ENCODE measurements around the gene IMPACT. TPM values are rescaled to one million over a fixed set of nuclear protein-coding genes. Genes with fewer than 3 reads are reported as not detected.

The IMPACT gene
- polyA plus RNA-seq, 2 of the 4 experiments (the other 2 are of a cell fraction), result 10.9 to 27.1 TPM

- TF ChIP-seq POLR2A (IDR thresholded peaks at IDR 0.05; ENCODE audit: low read length), result no peak
- no peak for TF ChIP-seq FOSB (CRISPR knock-in tag; IDR thresholded peaks at IDR 0.05)
- TF ChIP-seq RCOR1 (IDR thresholded peaks at IDR 0.05; ENCODE audit: low read depth, low read length), result no peak
- TF ChIP-seq HOXA7 (CRISPR knock-in tag; IDR thresholded peaks at IDR 0.05), result no peak
- no peak for TF ChIP-seq TFCP2L1 (CRISPR knock-in tag; IDR thresholded peaks at IDR 0.05)
- TF ChIP-seq, protein P1, sequence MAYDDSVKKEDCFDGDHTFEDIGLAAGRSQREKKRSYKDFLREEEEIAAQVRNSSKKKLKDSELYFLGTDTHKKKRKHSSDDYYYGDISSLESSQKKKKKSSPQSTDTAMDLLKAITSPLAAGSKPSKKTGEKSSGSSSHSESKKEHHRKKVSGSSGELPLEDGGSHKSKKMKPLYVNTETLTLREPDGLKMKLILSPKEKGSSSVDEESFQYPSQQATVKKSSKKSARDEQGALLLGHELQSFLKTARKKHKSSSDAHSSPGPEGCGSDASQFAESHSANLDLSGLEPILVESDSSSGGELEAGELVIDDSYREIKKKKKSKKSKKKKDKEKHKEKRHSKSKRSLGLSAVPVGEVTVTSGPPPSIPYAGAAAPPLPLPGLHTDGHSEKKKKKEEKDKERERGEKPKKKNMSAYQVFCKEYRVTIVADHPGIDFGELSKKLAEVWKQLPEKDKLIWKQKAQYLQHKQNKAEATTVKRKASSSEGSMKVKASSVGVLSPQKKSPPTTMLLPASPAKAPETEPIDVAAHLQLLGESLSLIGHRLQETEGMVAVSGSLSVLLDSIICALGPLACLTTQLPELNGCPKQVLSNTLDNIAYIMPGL (CRISPR knock-in tag; IDR thresholded peaks at IDR 0.05; ENCODE audit: borderline replicate concordance), result no peak
- no peak for TF ChIP-seq CHD4 (IDR thresholded peaks at IDR 0.05; ENCODE audit: borderline replicate concordance)
- no peak for TF ChIP-seq HEYL (CRISPR knock-in tag; IDR thresholded peaks at IDR 0.05)
- TF ChIP-seq HDAC2 (IDR thresholded peaks at IDR 0.05), result no peak
- no peak for TF ChIP-seq HES2 (IDR thresholded peaks at IDR 0.05)
- TF ChIP-seq, protein P2, sequence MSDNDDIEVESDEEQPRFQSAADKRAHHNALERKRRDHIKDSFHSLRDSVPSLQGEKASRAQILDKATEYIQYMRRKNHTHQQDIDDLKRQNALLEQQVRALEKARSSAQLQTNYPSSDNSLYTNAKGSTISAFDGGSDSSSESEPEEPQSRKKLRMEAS (IDR thresholded peaks at IDR 0.05), result no peak
- no peak for TF ChIP-seq ZC3H11A (IDR thresholded peaks at IDR 0.05)
- TF ChIP-seq EHF (CRISPR knock-in tag; IDR thresholded peaks at IDR 0.05), result no peak
- TF ChIP-seq EP300 (IDR thresholded peaks at IDR 0.05), result no peak
- TF ChIP-seq KDM5A (IDR thresholded peaks at IDR 0.05), result no peak
Measured at GRCh38 chr18:24497031-24497754, 70.7 kb downstream of the IMPACT start.

GRCh38 chr18:24499814-24500213 is 73.3 kb downstream of the IMPACT start:
- no peak overlapping the region for H3K27ac ChIP-seq
- DNase-seq (ENCODE audit: low read depth in 1 of 2, low spot score in 1 of 2), result no peak
- CTCF ChIA-PET, result interaction anchor here (1.2 to 2.1 kb wide), 2 partner anchors 10 to 14 kb away, joined by 3 to 8 read pairs; no protein-coding TSS in a partner anchor
- H3K9me3 ChIP-seq, result no peaks in the 10 kb centered on the region
- POLR2A ChIA-PET, result no interaction called here
- FAIRE-seq, result no peak
- no peaks in the 10 kb centered on the region for H3K4me1 ChIP-seq
- TF ChIP-seq ZNF302 (CRISPR knock-in tag; IDR thresholded peaks at IDR 0.05), result no peak
- TF ChIP-seq MYC (IDR thresholded peaks at IDR 0.05; ENCODE audit: borderline replicate concordance, low read length), result no peak
- TF ChIP-seq GATA3 (IDR thresholded peaks at IDR 0.05; ENCODE audit: borderline replicate concordance), result no peak
- no peak for TF ChIP-seq FOXS1 (CRISPR knock-in tag; IDR thresholded peaks at IDR 0.05)
- TF ChIP-seq CBX2 (IDR thresholded peaks at IDR 0.05; ENCODE audit: borderline replicate concordance, low read depth), result no peak
- TF ChIP-seq CEBPB (IDR thresholded peaks at IDR 0.05), result no peak
- TF ChIP-seq HDAC2 (IDR thresholded peaks at IDR 0.05), result no peak
- TF ChIP-seq KDM5A (IDR thresholded peaks at IDR 0.05), result no peak
- TF ChIP-seq MAZ (IDR thresholded peaks at IDR 0.05; ENCODE audit: borderline replicate concordance, low read depth, low read length), result no peak
- TF ChIP-seq MAFK (IDR thresholded peaks at IDR 0.05; ENCODE audit: partially characterized antibody), result no peak
- TF ChIP-seq HES2 (IDR thresholded peaks at IDR 0.05), result no peak
- TF ChIP-seq RFX5 (IDR thresholded peaks at IDR 0.05), result no peak
- TF ChIP-seq SMC3 (IDR thresholded peaks at IDR 0.05), result no peak
- no peak for TF ChIP-seq HEYL (CRISPR knock-in tag; IDR thresholded peaks at IDR 0.05)
- no peak for TF ChIP-seq CTCF (IDR thresholded peaks at IDR 0.05)
- no peak for TF ChIP-seq ATOH8 (CRISPR knock-in tag; IDR thresholded peaks at IDR 0.05; ENCODE audit: low read depth)
- H3K4me3 ChIP-seq, result no peak overlapping the region
- ATAC-seq, result no peak
- WGBS (ENCODE audit: missing lambda C conversion rate), result 48% methylated on average over 5 of the region's 5 CpGs
- H3K4me2 ChIP-seq, result no peak overlapping the region

More at GRCh38 chr18:24497031-24497754, 70.7 kb downstream of the IMPACT start:
- H3K4me2 ChIP-seq, result no peak overlapping the region
- ATAC-seq (no peak), DNase-seq (ENCODE audit: low read depth in 1 of 2, low spot score in 1 of 2) (no peak), FAIRE-seq (no peak)
- POLR2A ChIA-PET, result no interaction called here
- no peak overlapping the region for H3K4me3 ChIP-seq
- H3K9me3 ChIP-seq, result no peaks in the 10 kb centered on the region
- CTCF ChIA-PET, result interaction anchor here (0.9 kb wide), 2 partner anchors 9 to 10 kb away, joined by 3 read pairs; no protein-coding TSS in a partner anchor
- H3K27ac ChIP-seq, result no peak overlapping the region
- H3K4me1 ChIP-seq, result no peaks in the 10 kb centered on the region
- WGBS (ENCODE audit: missing lambda C conversion rate), result 50% methylated on average over 1 of the region's 1 CpG
